Cardiac muscle cell (in vitro differentiated cells and primary cell): Measurements from ENCODE around the gene ZNF783. TPM values are rescaled to one million over a fixed set of nuclear protein-coding genes. Genes with fewer than 3 reads are reported as not detected.

Source experiments
- DNase-seq, 2 donors: peaks; one replicate each; pipeline versions ENCODE4 v3.0.0 to v3.0.0-alpha.2; 2010 to 2017; ENCODE audit warnings: low read depth in 1 of 2, low spot score in 1 of 2
- H3K27ac ChIP-seq: fragments of 200-600 bp; sonication (generic); 2 replicates; pipeline ENCODE4 v1.5.1; 2016
- H3K27me3 ChIP-seq: fragments of 200-600 bp; sonication (generic); 2 replicates; pipeline ENCODE4 v1.6.0; 2016; ENCODE audit warnings: control low read depth
- H3K36me3 ChIP-seq: fragments of 200-600 bp; sonication (generic); 2 replicates; pipeline ENCODE4 v1.5.1; 2016; ENCODE audit warnings: control low read depth
- H3K4me1 ChIP-seq: fragments of 200-600 bp; sonication (generic); 2 replicates; pipeline ENCODE4 v1.8.1; 2017; ENCODE audit warnings: low read depth, mild to moderate bottlenecking, mixed run types
- H3K4me3 ChIP-seq: fragments of 200-600 bp; sonication (generic); 2 replicates; pipeline ENCODE4 v1.5.1; 2016; ENCODE audit warnings: mild to moderate bottlenecking
- H3K9me3 ChIP-seq: fragments of 200-600 bp; sonication (generic); 2 replicates; pipeline ENCODE4 v1.5.1; 2017; ENCODE audit warnings: low read depth, mild to moderate bottlenecking, control low read depth
- polyA plus RNA-seq: library from polyadenylated mRNA; unstranded; fragments of >200 nt; fragmentation: Nextera tagmentation; extraction: Ambion mirVana; gene quantifications from 2 replicates; pipeline ENCODE4 v1.2.1, GENCODE V29; 2016
- total RNA-seq: library from RNA; depleted of rRNA; stranded (reverse); fragments of >200 nt; gene quantifications from 2 replicates; pipeline ENCODE4 v1.2.3, GENCODE V29; 2016
- TF ChIP-seq, protein P1 (sequence below): IDR thresholded peaks from 2 replicates; pipeline ENCODE4 v1.5.1; 2012; ENCODE audit warnings: low read depth, mild to moderate bottlenecking, low read length

ZNF783 gene
- total and polyA plus RNA-seq, 2 experiments from 2014 or later = 12.8 to 26.4 TPM

DNA sequence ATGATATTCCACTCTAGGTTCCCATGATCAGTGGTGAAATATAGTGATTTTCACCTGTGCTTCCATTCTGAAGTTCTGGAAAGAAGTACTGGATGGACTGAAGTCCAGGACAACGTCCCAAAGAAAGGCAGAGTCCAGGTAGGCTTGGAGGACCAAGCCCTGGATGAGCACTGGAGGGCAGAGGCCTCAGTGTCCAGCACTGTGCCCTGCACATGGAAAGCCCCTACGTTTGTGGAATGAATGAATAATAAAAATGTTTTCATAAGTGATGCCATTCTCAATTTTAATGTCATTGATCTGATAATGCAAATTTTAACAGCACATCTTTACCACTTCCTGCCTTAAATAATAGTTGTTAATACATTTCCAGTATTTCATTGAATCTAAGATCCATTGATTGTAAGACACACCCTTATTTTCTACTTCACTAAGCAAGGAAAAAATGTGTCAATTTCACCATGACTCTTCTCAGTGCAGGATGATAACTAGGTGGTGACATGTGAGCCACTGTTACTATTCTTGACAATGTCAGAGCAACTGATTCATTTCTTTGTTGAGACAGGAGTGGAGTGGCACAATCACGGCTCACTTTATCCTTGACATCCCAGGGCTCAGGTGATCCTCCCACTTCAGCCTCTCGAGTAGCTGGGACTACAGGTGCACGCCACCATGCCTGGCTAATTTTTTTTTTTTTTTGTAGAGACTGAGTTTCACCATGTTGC, 35.2 kb downstream of the ZNF783 start:
- Histone ChIP-seq H3K9me3 (no peaks in the 10 kb centered on the region), H3K4me1 (no peaks in the 10 kb centered on the region), H3K4me3 (no peak overlapping the region), H3K27ac (no peak overlapping the region), H3K27me3 (no peaks in the 10 kb centered on the region), H3K36me3 (no peaks in the 10 kb centered on the region)
- DNase-seq = no peak
- TF ChIP-seq, protein P1, sequence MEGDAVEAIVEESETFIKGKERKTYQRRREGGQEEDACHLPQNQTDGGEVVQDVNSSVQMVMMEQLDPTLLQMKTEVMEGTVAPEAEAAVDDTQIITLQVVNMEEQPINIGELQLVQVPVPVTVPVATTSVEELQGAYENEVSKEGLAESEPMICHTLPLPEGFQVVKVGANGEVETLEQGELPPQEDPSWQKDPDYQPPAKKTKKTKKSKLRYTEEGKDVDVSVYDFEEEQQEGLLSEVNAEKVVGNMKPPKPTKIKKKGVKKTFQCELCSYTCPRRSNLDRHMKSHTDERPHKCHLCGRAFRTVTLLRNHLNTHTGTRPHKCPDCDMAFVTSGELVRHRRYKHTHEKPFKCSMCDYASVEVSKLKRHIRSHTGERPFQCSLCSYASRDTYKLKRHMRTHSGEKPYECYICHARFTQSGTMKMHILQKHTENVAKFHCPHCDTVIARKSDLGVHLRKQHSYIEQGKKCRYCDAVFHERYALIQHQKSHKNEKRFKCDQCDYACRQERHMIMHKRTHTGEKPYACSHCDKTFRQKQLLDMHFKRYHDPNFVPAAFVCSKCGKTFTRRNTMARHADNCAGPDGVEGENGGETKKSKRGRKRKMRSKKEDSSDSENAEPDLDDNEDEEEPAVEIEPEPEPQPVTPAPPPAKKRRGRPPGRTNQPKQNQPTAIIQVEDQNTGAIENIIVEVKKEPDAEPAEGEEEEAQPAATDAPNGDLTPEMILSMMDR = no peak

DNA sequence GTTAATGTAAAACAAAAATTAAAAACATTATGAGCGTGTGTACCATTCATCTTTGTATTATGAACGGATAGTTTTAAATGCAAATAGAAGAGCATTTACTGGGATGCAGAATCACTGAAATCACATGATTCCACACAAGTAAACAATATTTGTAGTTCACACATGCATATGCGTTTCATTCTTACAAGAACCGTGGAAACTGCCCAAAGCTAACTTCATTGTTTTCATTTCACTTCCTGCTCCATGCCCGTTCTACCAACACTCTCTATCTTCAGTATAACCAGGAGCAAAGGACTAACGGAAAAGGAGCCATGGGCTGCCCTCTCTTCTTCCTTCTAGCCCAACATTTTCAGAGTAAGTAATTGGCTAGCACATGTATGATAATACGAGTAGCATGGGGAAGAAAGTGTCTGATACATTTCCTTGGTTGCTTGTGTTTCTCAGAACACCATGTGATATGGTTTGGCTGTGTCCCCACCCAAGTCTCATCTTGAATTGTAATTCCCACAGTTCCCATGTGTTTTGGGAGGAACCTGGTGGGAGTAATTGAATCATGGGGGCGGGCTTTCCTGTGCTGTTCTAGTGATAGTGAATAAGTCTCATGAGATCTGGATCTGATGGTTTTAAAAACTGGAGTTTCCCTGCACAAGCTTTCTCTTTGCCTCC, 38.8 kb downstream of the ZNF783 start:
- Histone ChIP-seq H3K9me3 (no peaks in the 10 kb centered on the region), H3K36me3 (no peaks in the 10 kb centered on the region), H3K4me3 (no peak overlapping the region), H3K4me1 (no peaks in the 10 kb centered on the region), H3K27me3 (no peaks in the 10 kb centered on the region), H3K27ac (no peak overlapping the region)
- TF ChIP-seq, protein P1 = no peak
- no peak for DNase-seq

DNA sequence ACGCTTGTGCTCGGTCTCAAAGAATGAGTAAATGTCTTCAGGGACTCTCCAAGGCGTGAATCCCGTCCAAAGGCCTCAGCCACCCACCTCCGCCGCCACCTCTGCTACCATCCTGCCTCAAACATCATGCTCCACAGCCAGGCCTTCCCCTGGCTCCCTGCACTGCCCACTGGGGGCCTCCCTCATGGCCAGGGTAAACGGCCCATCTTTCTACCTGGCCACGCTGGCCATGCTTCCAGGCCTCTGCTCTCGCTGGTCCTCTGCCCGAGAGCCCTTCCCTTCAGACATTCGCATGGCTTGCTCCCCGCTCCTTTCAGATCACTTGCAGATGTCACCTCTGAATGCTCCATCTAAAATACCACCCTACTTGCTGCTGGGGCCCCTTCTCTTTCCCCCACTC, 40.2 kb downstream of the ZNF783 start:
- no peaks in the 10 kb centered on the region for H3K9me3 ChIP-seq
- H3K27ac ChIP-seq = no peak overlapping the region
- H3K4me1 ChIP-seq = no peaks in the 10 kb centered on the region
- TF ChIP-seq, protein P1 = no peak
- H3K36me3 ChIP-seq = no peaks in the 10 kb centered on the region
- no peak for DNase-seq
- no peak overlapping the region for H3K4me3 ChIP-seq
- no peaks in the 10 kb centered on the region for H3K27me3 ChIP-seq

DNA sequence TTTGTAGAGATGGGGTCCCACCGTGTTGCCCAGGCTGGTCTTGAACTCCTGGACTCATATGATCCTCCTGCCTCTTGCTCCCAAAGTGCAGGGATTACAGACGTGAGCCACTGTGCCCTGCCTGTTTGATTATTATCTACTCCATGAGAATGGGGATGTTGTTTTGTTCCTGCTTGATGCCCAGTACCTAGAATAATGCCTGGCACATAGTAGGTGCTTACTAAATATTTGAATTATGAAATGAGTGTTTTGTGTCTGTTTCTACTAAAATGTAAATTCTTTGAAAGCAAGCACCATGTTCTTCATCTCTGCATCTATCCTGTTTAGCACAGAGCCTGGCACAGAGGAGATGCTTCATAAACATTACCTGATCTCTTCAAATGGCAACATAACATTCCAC, 40.9 kb downstream of the ZNF783 start:
- DNase-seq = no peak
- TF ChIP-seq, protein P1 = no peak
- H3K27ac ChIP-seq = no peak overlapping the region
- H3K4me1 ChIP-seq = no peaks in the 10 kb centered on the region
- no peaks in the 10 kb centered on the region for H3K27me3 ChIP-seq
- no peaks in the 10 kb centered on the region for H3K9me3 ChIP-seq
- H3K4me3 ChIP-seq = no peak overlapping the region
- H3K36me3 ChIP-seq = no peaks in the 10 kb centered on the region

DNA sequence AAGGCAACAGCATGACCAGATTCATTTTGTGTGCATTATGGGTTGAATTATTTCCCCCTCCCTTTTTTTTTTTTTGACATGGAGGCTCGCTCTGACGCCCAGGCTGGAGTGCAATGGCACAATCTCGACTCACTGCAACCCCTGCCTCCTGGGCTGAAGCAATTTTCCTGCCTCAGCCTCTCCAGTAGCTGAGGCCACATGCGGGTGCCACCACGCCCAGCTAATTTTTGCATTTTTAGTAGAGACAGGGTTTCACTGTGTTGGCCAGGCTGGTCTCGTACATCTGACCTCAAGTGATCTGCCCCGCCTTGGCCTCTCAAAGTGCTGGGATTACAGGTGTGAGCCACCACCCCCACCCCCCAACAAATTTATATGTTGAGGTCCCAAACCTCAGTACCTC, 42.0 kb downstream of the ZNF783 start:
- no peak for DNase-seq
- H3K36me3 ChIP-seq = no peaks in the 10 kb centered on the region

More for the DNA sequence above, 42.0 kb downstream of the ZNF783 start:
- H3K27me3 ChIP-seq = no peaks in the 10 kb centered on the region
- H3K27ac ChIP-seq = no peak overlapping the region
- no peaks in the 10 kb centered on the region for H3K9me3 ChIP-seq
- no peak overlapping the region for H3K4me3 ChIP-seq
- TF ChIP-seq, protein P1 = no peak
- no peaks in the 10 kb centered on the region for H3K4me1 ChIP-seq
